Measurements from ENCODE around the gene CLRN2. TPM values are rescaled to one million over a fixed set of nuclear protein-coding genes. Genes with fewer than 3 reads are reported as not detected.

CLRN2 gene
- total and polyA plus RNA-seq, 4 donors = 0.19 TPM; not detected in 3

- Histone ChIP-seq H3K4me3 (ENCODE audit: low read depth in 1 of 3, low read length in 3 of 3) (no peak overlapping the region), H3K4me1 (ENCODE audit: control insufficient read depth in 4 of 4, insufficient read depth in 4 of 4, low read length in 3 of 4) (peaks cover 21 to 49% (median 38%) of the 10 kb centered on the region in 4 donors), H3K9me3 (ENCODE audit: control insufficient read depth in 4 of 4, low read length in 3 of 4) (no peaks in the 10 kb centered on the region), H3K36me3 (ENCODE audit: control insufficient read depth in 4 of 4, insufficient read depth in 3 of 4, low read depth in 1 of 4, low read length in 3 of 4) (peaks cover 10 to 23% (median 21%) of the 10 kb centered on the region in 4 donors), H3K27ac (ENCODE audit: low read depth in 1 of 2, low read length in 2 of 2) (peak overlapping the region; percentile 52 to 60), H3K9ac (ENCODE audit: low read depth in 1 of 2, low read length in 2 of 2) (no peak overlapping the region), H3K27me3 (ENCODE audit: control insufficient read depth in 4 of 4, insufficient read depth in 4 of 4, low read length in 3 of 4) (no peaks in the 10 kb centered on the region)
- TF ChIP-seq JUND (IDR thresholded peaks at IDR 0.05) (peak in 1 of 2 donors; percentile 58), ZBTB33 (IDR thresholded peaks at IDR 0.05) (peak; percentile 39), FOXA1 (IDR thresholded peaks at IDR 0.05) (peak; percentile 74), TAF1 (conservative IDR thresholded peaks at IDR 0.05) (no peak), YY1 (IDR thresholded peaks at IDR 0.05) (peak; percentile 52), NR2F2 (IDR thresholded peaks at IDR 0.05) (peak; percentile 87), HNF4G (IDR thresholded peaks at IDR 0.05) (no peak), REST (IDR thresholded peaks at IDR 0.05) (peak; percentile 53), EGR1 (IDR thresholded peaks at IDR 0.05; ENCODE audit: low read depth in 2 of 2) (no peak), GABPA (IDR thresholded peaks at IDR 0.05 in 1 of 2, conservative IDR thresholded peaks at IDR 0.05 in 1 of 2) (no peak), HNF4A (conservative IDR thresholded peaks at IDR 0.05) (peak; percentile 84 to 86), FOXA2 (IDR thresholded peaks at IDR 0.05) (peak; percentile 89), RXRA (IDR thresholded peaks at IDR 0.05) (peak; percentile 98 to 99), RAD21 (IDR thresholded peaks at IDR 0.05) (peak; percentile 25 to 46), MAX (IDR thresholded peaks at IDR 0.05) (peak; percentile 38), SP1 (IDR thresholded peaks at IDR 0.05) (peak; percentile 92), ATF3 (IDR thresholded peaks at IDR 0.05) (no peak)
- TF ChIP-seq, protein P1, sequence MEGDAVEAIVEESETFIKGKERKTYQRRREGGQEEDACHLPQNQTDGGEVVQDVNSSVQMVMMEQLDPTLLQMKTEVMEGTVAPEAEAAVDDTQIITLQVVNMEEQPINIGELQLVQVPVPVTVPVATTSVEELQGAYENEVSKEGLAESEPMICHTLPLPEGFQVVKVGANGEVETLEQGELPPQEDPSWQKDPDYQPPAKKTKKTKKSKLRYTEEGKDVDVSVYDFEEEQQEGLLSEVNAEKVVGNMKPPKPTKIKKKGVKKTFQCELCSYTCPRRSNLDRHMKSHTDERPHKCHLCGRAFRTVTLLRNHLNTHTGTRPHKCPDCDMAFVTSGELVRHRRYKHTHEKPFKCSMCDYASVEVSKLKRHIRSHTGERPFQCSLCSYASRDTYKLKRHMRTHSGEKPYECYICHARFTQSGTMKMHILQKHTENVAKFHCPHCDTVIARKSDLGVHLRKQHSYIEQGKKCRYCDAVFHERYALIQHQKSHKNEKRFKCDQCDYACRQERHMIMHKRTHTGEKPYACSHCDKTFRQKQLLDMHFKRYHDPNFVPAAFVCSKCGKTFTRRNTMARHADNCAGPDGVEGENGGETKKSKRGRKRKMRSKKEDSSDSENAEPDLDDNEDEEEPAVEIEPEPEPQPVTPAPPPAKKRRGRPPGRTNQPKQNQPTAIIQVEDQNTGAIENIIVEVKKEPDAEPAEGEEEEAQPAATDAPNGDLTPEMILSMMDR (IDR thresholded peaks at IDR 0.05; ENCODE audit: low read depth, low read length, missing input control) = no peak
- 39% methylated on average over 8 of the region's 8 CpGs for WGBS
- no peak for DNase-seq (ENCODE audit: low spot score)
These were observed 25.2 kb upstream of the CLRN2 start for GRCh38 chr4:17489721-17490120.

Measured in liver (tissue), 9 donors.